ENCODE measurements around the gene UNC5C.

The UNC5C gene

DNA sequence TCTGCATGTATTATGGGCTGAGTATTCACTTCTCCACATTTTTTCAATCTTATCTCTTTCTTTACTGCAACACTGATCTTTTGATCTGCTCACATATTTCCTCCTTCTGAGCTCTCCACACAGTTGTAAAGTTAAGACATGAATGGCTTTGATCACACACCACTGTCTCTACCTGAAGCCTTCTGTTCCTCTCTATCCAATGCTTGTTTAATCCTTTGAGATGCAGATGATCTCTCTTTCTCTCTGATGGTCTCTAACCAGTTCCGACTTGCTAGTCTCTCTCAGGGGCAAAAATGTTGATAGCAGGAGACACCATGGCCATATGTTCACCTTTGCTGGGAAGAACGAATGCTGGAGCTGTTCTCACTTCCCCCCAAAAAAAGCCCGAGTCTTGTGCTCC lies 162.4 kb downstream of the UNC5C start:
- ChIA-PET CTCF (no interaction called here), POLR2A (no interaction called here)
- TF ChIP-seq SP1 (IDR thresholded peaks at IDR 0.05) (no peak), ELF4 (IDR thresholded peaks at IDR 0.05) (no peak), ZNF384 (IDR thresholded peaks at IDR 0.05) (no peak), SUZ12 (IDR thresholded peaks at IDR 0.05) (no peak), CTBP1 (IDR thresholded peaks at IDR 0.05; ENCODE audit: borderline replicate concordance) (no peak), FOXM1 (IDR thresholded peaks at IDR 0.05; ENCODE audit: borderline replicate concordance) (no peak), LEF1 (IDR thresholded peaks at IDR 0.05; ENCODE audit: borderline replicate concordance) (no peak), NFRKB (IDR thresholded peaks at IDR 0.05) (no peak), L3MBTL2 (conservative IDR thresholded peaks at IDR 0.05) (no peak), PKNOX1 (IDR thresholded peaks at IDR 0.05) (no peak), ARNT (IDR thresholded peaks at IDR 0.05) (no peak), FOXK2 (IDR thresholded peaks at IDR 0.05) (no peak), TARDBP (IDR thresholded peaks at IDR 0.05) (no peak), BHLHE40 (IDR thresholded peaks at IDR 0.05; ENCODE audit: borderline replicate concordance) (no peak), FOXA1 (IDR thresholded peaks at IDR 0.05) (no peak), HDGF (IDR thresholded peaks at IDR 0.05; ENCODE audit: borderline replicate concordance) (no peak)
- no peak for DNase-seq (ENCODE audit: extremely low spot score)

DNA sequence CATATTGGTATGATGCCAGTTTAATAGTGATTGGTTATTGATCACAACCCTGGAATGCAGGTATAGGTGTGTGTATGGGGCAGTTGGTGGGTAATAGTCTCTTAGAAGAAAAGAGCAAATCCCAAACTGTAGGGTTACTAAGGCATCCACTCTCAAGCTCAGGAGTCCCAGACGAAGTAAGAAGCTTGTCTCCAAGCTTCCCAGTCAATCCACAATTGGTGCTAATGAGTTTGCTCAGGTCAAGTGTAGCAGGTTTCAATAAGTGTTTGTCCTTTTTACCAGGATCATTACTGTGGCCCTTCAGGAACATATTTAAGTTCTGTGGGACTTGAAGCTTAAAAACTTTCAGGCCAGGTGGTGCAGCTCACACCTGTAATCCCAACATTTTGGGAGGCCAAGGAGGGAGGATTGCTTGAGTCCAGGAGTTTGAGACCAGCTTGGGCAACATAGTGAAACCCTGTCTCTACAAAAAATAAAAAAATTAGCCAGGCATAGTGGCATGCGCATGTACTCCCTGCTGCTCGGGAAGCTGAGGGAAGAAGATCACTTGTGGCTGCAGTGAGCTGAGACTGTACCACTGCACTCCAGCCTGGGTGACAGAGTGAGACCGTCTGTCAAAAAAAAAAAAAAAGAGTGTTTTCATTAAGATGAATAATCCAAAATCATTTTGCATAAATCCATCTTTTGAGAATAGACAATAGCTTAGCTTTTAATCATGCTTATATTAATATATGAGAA lies 166.8 kb downstream of the UNC5C start:
- POLR2A ChIA-PET = no interaction called here
- no peak for DNase-seq (ENCODE audit: extremely low spot score)
- CTCF ChIA-PET = interaction anchor here (0.6 kb wide), 1 partner anchor 178 kb away, joined by 3 read pairs; no protein-coding TSS in a partner anchor
- TF ChIP-seq ZNF384 (IDR thresholded peaks at IDR 0.05) = no peak
- TF ChIP-seq ARNT (IDR thresholded peaks at IDR 0.05) = no peak
- TF ChIP-seq FOXK2 (IDR thresholded peaks at IDR 0.05) = no peak
- TF ChIP-seq ELF4 (IDR thresholded peaks at IDR 0.05) = no peak
- TF ChIP-seq FOXA1 (IDR thresholded peaks at IDR 0.05) = no peak
- TF ChIP-seq TARDBP (IDR thresholded peaks at IDR 0.05) = no peak

DNA sequence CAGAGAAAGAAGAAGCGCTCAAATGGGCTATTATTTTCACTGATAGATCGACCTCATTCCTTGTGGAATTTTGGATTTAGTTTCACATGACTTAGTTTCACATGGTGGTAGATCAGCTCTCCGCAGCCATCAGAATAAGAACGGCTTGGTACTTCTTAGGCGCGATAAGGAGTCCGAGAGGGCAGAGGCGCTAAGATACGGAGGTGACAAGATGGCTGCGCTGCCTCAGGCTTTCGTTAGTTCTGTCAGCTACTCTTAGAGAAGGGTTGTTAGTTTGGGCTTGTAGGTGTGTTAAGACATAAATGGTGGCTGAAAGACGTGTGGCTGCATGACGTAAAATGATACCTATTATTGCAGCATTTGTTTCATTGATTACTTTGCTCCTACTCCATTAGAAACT lies 169.1 kb downstream of the UNC5C start:
- CTCF ChIA-PET = interaction anchor here (0.9 kb wide), 1 partner anchor 9 kb away, joined by 3 read pairs; no protein-coding TSS in a partner anchor
- POLR2A ChIA-PET = no interaction called here

GRCh38 chr4:95377366-95377900 lies 171.3 kb downstream of the UNC5C start:
- TF ChIP-seq HDGF (IDR thresholded peaks at IDR 0.05; ENCODE audit: borderline replicate concordance) (no peak), SUZ12 (IDR thresholded peaks at IDR 0.05) (no peak), BHLHE40 (IDR thresholded peaks at IDR 0.05; ENCODE audit: borderline replicate concordance) (no peak), FOXA1 (IDR thresholded peaks at IDR 0.05) (no peak), PKNOX1 (IDR thresholded peaks at IDR 0.05) (no peak), FOXK2 (IDR thresholded peaks at IDR 0.05) (no peak), ELF4 (IDR thresholded peaks at IDR 0.05) (no peak), FOXM1 (IDR thresholded peaks at IDR 0.05; ENCODE audit: borderline replicate concordance) (no peak), L3MBTL2 (conservative IDR thresholded peaks at IDR 0.05) (no peak)
- CTCF ChIA-PET = interaction anchor here (0.6 kb wide), 1 partner anchor 646 kb away, joined by 4 read pairs; no protein-coding TSS in a partner anchor

More for the DNA sequence above, 169.1 kb downstream of the UNC5C start:
- no peak for DNase-seq (ENCODE audit: extremely low spot score)
- no peak for TF ChIP-seq FOXM1 (IDR thresholded peaks at IDR 0.05; ENCODE audit: borderline replicate concordance)
- no peak for TF ChIP-seq PKNOX1 (IDR thresholded peaks at IDR 0.05)
- TF ChIP-seq L3MBTL2 (conservative IDR thresholded peaks at IDR 0.05) = no peak
- no peak for TF ChIP-seq TARDBP (IDR thresholded peaks at IDR 0.05)
- TF ChIP-seq NFRKB (IDR thresholded peaks at IDR 0.05) = no peak
- TF ChIP-seq ELF4 (IDR thresholded peaks at IDR 0.05) = no peak
- TF ChIP-seq SP1 (IDR thresholded peaks at IDR 0.05) = no peak
- TF ChIP-seq FOXA1 (IDR thresholded peaks at IDR 0.05) = no peak
- no peak for TF ChIP-seq LEF1 (IDR thresholded peaks at IDR 0.05; ENCODE audit: borderline replicate concordance)
- no peak for TF ChIP-seq CTBP1 (IDR thresholded peaks at IDR 0.05; ENCODE audit: borderline replicate concordance)
- no peak for TF ChIP-seq BHLHE40 (IDR thresholded peaks at IDR 0.05; ENCODE audit: borderline replicate concordance)

GRCh38 chr4:95371476-95372224 lies 177.1 kb downstream of the UNC5C start:
- no peak for TF ChIP-seq CTBP1 (IDR thresholded peaks at IDR 0.05; ENCODE audit: borderline replicate concordance)
- TF ChIP-seq ELF4 (IDR thresholded peaks at IDR 0.05) = no peak
- no peak for TF ChIP-seq BHLHE40 (IDR thresholded peaks at IDR 0.05; ENCODE audit: borderline replicate concordance)
- TF ChIP-seq HDGF (IDR thresholded peaks at IDR 0.05; ENCODE audit: borderline replicate concordance) = no peak
- TF ChIP-seq FOXK2 (IDR thresholded peaks at IDR 0.05) = no peak
- no peak for TF ChIP-seq LEF1 (IDR thresholded peaks at IDR 0.05; ENCODE audit: borderline replicate concordance)
- no peak for TF ChIP-seq FOXA1 (IDR thresholded peaks at IDR 0.05)
- no peak for TF ChIP-seq NFRKB (IDR thresholded peaks at IDR 0.05)
- no peak for TF ChIP-seq TARDBP (IDR thresholded peaks at IDR 0.05)
- TF ChIP-seq FOXM1 (IDR thresholded peaks at IDR 0.05; ENCODE audit: borderline replicate concordance) = no peak
- TF ChIP-seq PKNOX1 (IDR thresholded peaks at IDR 0.05) = no peak
- TF ChIP-seq L3MBTL2 (conservative IDR thresholded peaks at IDR 0.05) = no peak
- no peak for TF ChIP-seq SUZ12 (IDR thresholded peaks at IDR 0.05)
- TF ChIP-seq ARNT (IDR thresholded peaks at IDR 0.05) = no peak
- no peak for TF ChIP-seq SP1 (IDR thresholded peaks at IDR 0.05)
- no peak for TF ChIP-seq ZNF384 (IDR thresholded peaks at IDR 0.05)
- POLR2A ChIA-PET = no interaction called here
- DNase-seq (ENCODE audit: extremely low spot score) = no peak
- CTCF ChIA-PET = interaction anchor here (0.9 kb wide), 1 partner anchor 8 kb away, joined by 3 read pairs; no protein-coding TSS in a partner anchor

More at GRCh38 chr4:95377366-95377900, 171.3 kb downstream of the UNC5C start:
- POLR2A ChIA-PET = no interaction called here
- DNase-seq (ENCODE audit: extremely low spot score) = no peak

All from HEK293T (cell line).